Fibroblast of lung (primary cell): ENCODE measurements around the gene SORL1. TPM values are rescaled to one million over a fixed set of nuclear protein-coding genes. Genes with fewer than 3 reads are reported as not detected.

ENCODE experiments used
- DNase-seq, 2 donors: peaks; one replicate each; pipeline versions ENCODE4 v3.0.0 to v3.0.0-alpha.2; 2010; ENCODE audit warnings: low read depth in 2 of 2
- H2AFZ ChIP-seq: 2 replicates; pipeline ENCODE4 v1.5.1; 2012; ENCODE audit warnings: low read length, control low read depth, inconsistent platforms
- H3K27ac ChIP-seq: 2 replicates; pipeline ENCODE4 v1.5.1; 2011; ENCODE audit warnings: low read length, control low read depth; ENCODE audit not compliant: insufficient read depth
- H3K27me3 ChIP-seq: 2 replicates; pipeline ENCODE4 v1.5.1; 2011; ENCODE audit warnings: mild to moderate bottlenecking, low read length; ENCODE audit not compliant: control insufficient read depth, insufficient read depth
- H3K36me3 ChIP-seq: 2 replicates; pipeline ENCODE4 v1.5.1; 2011; ENCODE audit warnings: low read length; ENCODE audit not compliant: control insufficient read depth, insufficient read depth
- H3K4me1 ChIP-seq: 2 replicates; pipeline ENCODE4 v1.5.1; 2011; ENCODE audit warnings: low read length; ENCODE audit not compliant: control insufficient read depth, insufficient read depth; ENCODE audit errors: extremely low read depth
- H3K4me2 ChIP-seq: 2 replicates; pipeline ENCODE4 v1.5.1; 2011; ENCODE audit warnings: low read length, control low read depth; ENCODE audit not compliant: insufficient read depth; ENCODE audit errors: extremely low read depth
- H3K4me3 ChIP-seq, 4 experiments: fragments of 200-600 bp in 1 of 4; sonication (generic) in 1 of 4; replicated peaks in 1 of 4; 2 replicates each; pipeline ENCODE4 v1.5.1; 2011 to 2016; ENCODE audit warnings: low read length in 4 of 4, low read depth in 3 of 4, mild to moderate bottlenecking in 3 of 4, control low read depth in 2 of 4, inconsistent platforms in 1 of 4, mixed read lengths in 1 of 4; ENCODE audit not compliant: insufficient read depth in 1 of 4; ENCODE audit errors: control extremely low read depth in 1 of 4
- H3K79me2 ChIP-seq: 2 replicates; pipeline ENCODE4 v1.5.1; 2012; ENCODE audit warnings: mild to moderate bottlenecking, low read length, inconsistent platforms; ENCODE audit not compliant: control insufficient read depth, insufficient read depth
- H3K9ac ChIP-seq: 2 replicates; pipeline ENCODE4 v1.5.1; 2011; ENCODE audit warnings: mild to moderate bottlenecking, low read length, control low read depth; ENCODE audit not compliant: insufficient read depth
- H3K9me3 ChIP-seq: 2 replicates; pipeline ENCODE4 v1.5.1; 2012; ENCODE audit warnings: low read depth, low read length; ENCODE audit not compliant: control insufficient read depth, insufficient read depth
- H4K20me1 ChIP-seq: 2 replicates; pipeline ENCODE4 v1.5.1; 2011; ENCODE audit warnings: low read length; ENCODE audit not compliant: control insufficient read depth, insufficient read depth; ENCODE audit errors: extremely low read depth
- CTCF ChIP-seq, 2 donors: IDR thresholded peaks in 1 of 2; conservative IDR thresholded peaks in 1 of 2; 1 replicate in 1 of 2; 2 replicates in 1 of 2; pipeline ENCODE4 v1.5.1; 2011 to 2012; ENCODE audit warnings: low read length in 2 of 2, control low read depth in 1 of 2, inconsistent platforms in 1 of 2, low read depth in 1 of 2, mild to moderate bottlenecking in 1 of 2
- EZH2 ChIP-seq: IDR thresholded peaks from 2 replicates; pipeline ENCODE4 v1.5.1; 2012; ENCODE audit warnings: low read length, control low read depth, mild to moderate bottlenecking; ENCODE audit errors: missing control alignments
- polyA plus RNA-seq, 2 donors: library from polyadenylated mRNA; depleted of rRNA in 1 of 2; stranded (reverse) in 1 of 2; unstranded in 1 of 2; fragments of >200 nt; gene quantifications; 2 replicates each; pipeline ENCODE4 v1.2.1, GENCODE V29; 2011 to 2012; ENCODE audit warnings: missing spikeins in 1 of 2
- total RNA-seq: library from RNA; depleted of rRNA; stranded (reverse); fragments of >200 nt; gene quantifications from 2 replicates; pipeline ENCODE4 v1.2.1, GENCODE V29; 2014

SORL1 gene
- total and polyA plus RNA-seq, 2 donors (not counting 1 experiment from before 2014, with no cell fraction given), result 0.58 to 10.9 TPM

GRCh38 chr11:121453589-121454299 is 1.6 kb downstream of the SORL1 start:
- H3K79me2 ChIP-seq, result no peaks in the 10 kb centered on the region
- peaks cover 19% of the 10 kb centered on the region for H3K27me3 ChIP-seq
- no peak overlapping the region for H3K4me2 ChIP-seq
- no peaks in the 10 kb centered on the region for H3K4me1 ChIP-seq
- H3K27ac ChIP-seq, result no peak overlapping the region
- no peak overlapping the region for H2AFZ ChIP-seq
- H3K9ac ChIP-seq, result no peak overlapping the region
- no peaks in the 10 kb centered on the region for H3K9me3 ChIP-seq
- no peak overlapping the region for H3K4me3 ChIP-seq
- no peaks in the 10 kb centered on the region for H3K36me3 ChIP-seq
- TF ChIP-seq EZH2 (no peak), CTCF (conservative IDR thresholded peaks at IDR 0.05 in 1 of 2, IDR thresholded peaks at IDR 0.05 in 1 of 2; ENCODE audit: low read depth in 1 of 2, low read length in 2 of 2) (no peak)
- no peak for DNase-seq
- H4K20me1 ChIP-seq, result no peaks in the 10 kb centered on the region

- H3K27me3 ChIP-seq, result peaks cover 19% of the 10 kb centered on the region
Observed at GRCh38 chr11:121455115-121455514, 3.0 kb downstream of the SORL1 start.

GRCh38 chr11:121456151-121456550 is 4.0 kb downstream of the SORL1 start:
- no peaks in the 10 kb centered on the region for H4K20me1 ChIP-seq

More at GRCh38 chr11:121455115-121455514, 3.0 kb downstream of the SORL1 start:
- Histone ChIP-seq H3K36me3 (no peaks in the 10 kb centered on the region), H4K20me1 (no peaks in the 10 kb centered on the region), H3K79me2 (no peaks in the 10 kb centered on the region), H3K4me3 (no peak overlapping the region), H3K9ac (no peak overlapping the region), H3K4me1 (no peaks in the 10 kb centered on the region), H3K4me2 (no peak overlapping the region), H2AFZ (no peak overlapping the region), H3K27ac (no peak overlapping the region), H3K9me3 (no peaks in the 10 kb centered on the region)
- DNase-seq, result no peak
- TF ChIP-seq CTCF (conservative IDR thresholded peaks at IDR 0.05 in 1 of 2, IDR thresholded peaks at IDR 0.05 in 1 of 2; ENCODE audit: low read depth in 1 of 2, low read length in 2 of 2) (no peak), EZH2 (no peak)

More at GRCh38 chr11:121456151-121456550, 4.0 kb downstream of the SORL1 start:
- no peaks in the 10 kb centered on the region for H3K9me3 ChIP-seq
- H3K9ac ChIP-seq, result no peak overlapping the region
- H3K4me2 ChIP-seq, result no peak overlapping the region
- peaks cover 14% of the 10 kb centered on the region for H3K27me3 ChIP-seq
- no peak for TF ChIP-seq EZH2
- TF ChIP-seq CTCF (conservative IDR thresholded peaks at IDR 0.05 in 1 of 2, IDR thresholded peaks at IDR 0.05 in 1 of 2; ENCODE audit: low read depth in 1 of 2, low read length in 2 of 2), result no peak
- H3K27ac ChIP-seq, result no peak overlapping the region
- no peak overlapping the region for H2AFZ ChIP-seq
- H3K4me3 ChIP-seq, result no peak overlapping the region
- H3K4me1 ChIP-seq, result no peaks in the 10 kb centered on the region
- no peak for DNase-seq
- no peaks in the 10 kb centered on the region for H3K36me3 ChIP-seq
- no peaks in the 10 kb centered on the region for H3K79me2 ChIP-seq
